Cardiac septum (tissue), 1 donor: ENCODE measurements around the gene ZNF598. TPM values are rescaled to one million over a fixed set of nuclear protein-coding genes. Genes with fewer than 3 reads are reported as not detected.

Experiments used
- DNase-seq: peaks from one replicate; pipeline ENCODE4 v3.0.0-alpha.2; 2020; ENCODE audit warnings: low spot score
- intact Hi-C: fragments of 100-400 bp; cut with DNase I; formaldehyde crosslinking; loops from one replicate; pipeline ENCODE4 v1.14.0; 2022
- long read RNA-seq: library from polyadenylated mRNA; unstranded; transcript quantifications from one replicate; pipeline ENCODE4 v2.0.0, GENCODE V29; 2021
- total RNA-seq: library from RNA; stranded (reverse); fragmentation: NEBNext Ultra II Directional; extraction: Animal tissue kit (Norgen Biotek cat#: 25700); gene quantifications from one replicate; pipeline ENCODE4 v1.2.1, GENCODE V29; 2021
- donor health status: DM: no; HTN: no; CAD: no.

Gene ZNF598
- total RNA-seq: 21.9 TPM
- long read RNA-seq, transcript ZNF598-208 (3 exons, 815 nt): major isoform, 5 of 29 reads
- long read RNA-seq, partial matches to known transcripts: 10 of 29 reads
- long read RNA-seq, other reads (novel, unspliced or antisense): 12 of 29 reads

- intact Hi-C loops: loop anchor here (5.0 kb wide), 1 partner anchor 37 kb away; the partner anchor contains the start of genes NTHL1 and TSC2
- peak; percentile 90 for DNase-seq
Measured at GRCh38 chr16:2009791-2010510, at the start of gene ZNF598. Gene ZNF598 (minus strand): TSS chr16:2009821.

GRCh38 chr16:2058872-2059271, 49.3 kb upstream of the ZNF598 start:
- intact Hi-C loops: no loop called here
- no peak for DNase-seq

DNA sequence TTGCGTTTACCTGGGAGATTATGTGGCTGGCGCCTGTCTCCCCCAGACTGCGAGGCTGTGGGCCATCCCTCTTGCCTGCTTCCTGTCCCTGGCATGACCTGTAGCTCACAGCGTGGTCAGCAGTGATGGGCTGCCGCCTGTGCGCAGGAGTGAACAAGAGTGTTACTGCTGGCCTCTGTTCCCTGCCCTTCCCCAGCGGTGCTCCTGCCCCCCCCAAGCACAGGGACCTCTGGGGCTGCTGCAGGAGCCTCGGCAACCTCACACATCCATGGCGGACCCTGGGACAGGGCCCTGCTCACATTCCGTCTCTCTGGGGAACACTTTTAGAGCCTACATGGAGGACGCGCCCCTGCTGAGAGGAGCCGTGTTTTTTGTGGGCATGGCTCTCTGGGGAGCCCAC, 48.8 kb upstream of the ZNF598 start:
- intact Hi-C loops: no loop called here
- no peak for DNase-seq

DNA sequence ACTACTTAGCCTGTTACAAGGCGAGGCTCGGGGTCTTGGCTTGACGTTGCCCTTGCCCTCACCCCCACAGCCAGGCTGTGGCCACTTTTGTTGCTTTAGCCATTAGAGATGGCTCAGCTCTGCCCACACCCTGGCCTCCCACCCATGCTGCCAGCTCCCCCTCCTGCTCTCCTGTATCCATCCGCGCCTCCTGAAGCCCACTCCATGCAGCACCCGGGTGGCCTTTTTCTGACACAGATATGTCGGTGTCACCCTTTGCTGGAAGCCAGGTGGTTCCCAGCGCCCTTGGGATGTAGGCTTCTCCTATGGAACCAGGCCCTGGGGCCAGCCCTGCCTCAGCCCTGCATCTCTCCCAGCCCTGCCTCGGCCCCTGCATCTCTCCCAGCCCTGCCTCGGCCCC, 47.8 kb upstream of the ZNF598 start:
- intact Hi-C loops: no loop called here
- no peak for DNase-seq

DNA sequence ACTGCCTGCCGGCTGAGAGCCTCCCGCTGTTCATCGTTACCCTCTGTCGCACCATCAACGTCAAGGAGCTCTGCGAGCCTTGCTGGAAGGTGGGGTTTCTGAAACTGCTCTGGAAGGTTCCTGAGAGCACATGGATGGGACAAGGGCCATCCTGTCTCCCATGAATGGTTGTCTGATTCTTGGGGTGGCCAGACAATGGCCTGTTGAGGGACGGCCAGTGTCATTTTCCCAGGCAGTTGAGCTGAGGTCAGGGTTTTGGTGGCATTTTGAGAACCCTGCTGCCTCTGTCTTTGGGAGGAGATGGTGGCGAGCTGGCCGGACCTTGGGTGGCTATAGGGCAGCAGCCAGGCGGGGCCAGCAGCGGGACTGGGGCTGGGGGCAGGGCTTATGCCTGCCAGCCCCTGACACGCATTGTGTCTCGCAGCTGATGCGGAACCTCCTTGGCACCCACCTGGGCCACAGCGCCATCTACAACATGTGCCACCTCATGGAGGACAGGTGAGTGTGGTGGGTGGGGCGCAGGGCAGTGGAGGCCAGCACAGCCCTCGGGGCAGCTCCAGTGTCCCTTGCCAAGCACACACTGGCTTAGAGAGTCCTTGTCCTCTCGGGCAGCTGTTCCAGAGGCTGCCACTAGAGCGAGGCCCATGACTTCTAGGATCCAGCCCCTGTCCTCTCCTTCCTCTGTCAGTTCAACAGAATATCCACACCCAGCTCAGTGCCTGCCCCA, 47.2 kb upstream of the ZNF598 start:
- DNase-seq: no peak
- intact Hi-C loops: no loop called here

DNA sequence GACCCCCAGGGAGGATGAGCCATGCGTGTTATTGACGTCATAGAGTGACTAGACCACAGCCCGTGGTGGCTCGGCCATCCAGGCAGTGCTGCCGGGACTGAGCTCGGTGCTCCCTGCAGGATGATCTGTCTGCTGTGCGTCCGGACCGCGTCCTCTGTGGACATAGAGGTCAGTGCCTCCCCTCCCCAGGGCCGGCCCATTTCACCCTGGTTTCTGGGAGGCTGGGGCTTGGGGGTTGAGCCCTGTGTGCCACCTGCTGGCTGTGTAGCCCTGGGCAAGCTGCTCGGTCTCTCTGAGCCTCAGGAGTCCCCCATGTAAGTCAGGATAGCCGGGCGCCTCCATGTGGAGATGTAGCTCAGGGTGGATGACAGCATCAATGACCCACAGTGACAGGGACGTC, 46.5 kb upstream of the ZNF598 start:
- DNase-seq: no peak
- intact Hi-C loops: no loop called here

- no peak for DNase-seq
- intact Hi-C loops: no loop called here
Measured at GRCh38 chr16:2054543-2055245, 45.1 kb upstream of the ZNF598 start.

- DNase-seq: no peak
- intact Hi-C loops: no loop called here
Measured at GRCh38 chr16:2053897-2054296, 44.3 kb upstream of the ZNF598 start.

DNA sequence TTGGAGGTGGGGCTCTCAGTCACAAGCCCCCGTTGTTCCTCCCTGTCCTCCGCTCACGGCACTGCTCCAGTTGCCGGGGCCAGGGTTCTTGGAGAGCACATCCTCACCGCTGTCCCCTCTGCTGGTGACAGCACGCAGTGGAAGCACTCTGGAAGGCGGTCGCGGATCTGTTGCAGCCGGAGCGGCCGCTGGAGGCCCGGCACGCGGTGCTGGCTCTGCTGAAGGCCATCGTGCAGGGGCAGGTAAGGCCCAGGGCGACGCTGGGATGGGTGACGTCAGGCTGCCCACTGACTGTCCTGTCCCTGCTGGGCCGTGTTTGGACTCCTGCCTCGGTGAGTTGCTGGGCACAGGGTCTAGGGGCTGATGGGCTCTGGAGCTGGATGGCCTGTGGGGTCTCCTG, 43.6 kb upstream of the ZNF598 start:
- no peak for DNase-seq
- intact Hi-C loops: no loop called here

DNA sequence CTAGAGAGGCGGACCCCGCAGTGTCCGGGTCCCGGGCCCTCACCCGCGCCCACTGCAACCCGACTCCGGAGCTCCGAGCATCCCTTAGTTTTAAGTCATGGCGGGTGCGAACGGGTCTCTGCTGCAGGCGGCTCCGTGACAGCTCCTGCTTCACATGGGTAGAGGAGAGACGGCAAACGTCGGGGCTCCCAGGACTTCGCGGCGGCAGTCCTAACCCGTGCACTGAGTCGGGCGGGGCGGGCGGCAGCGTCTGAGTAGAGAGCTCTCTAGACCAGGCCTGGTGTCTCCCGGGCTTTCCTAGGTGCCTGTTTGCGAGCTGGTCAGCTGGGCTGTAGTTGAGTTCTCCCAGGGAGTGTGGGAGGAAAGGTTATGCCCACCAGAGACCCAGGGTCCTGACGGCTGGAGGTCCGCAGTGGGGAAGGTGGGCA, 38.5 kb upstream of the ZNF598 start:
- no peak for DNase-seq
- intact Hi-C loops: loop anchor here (5.0 kb wide), 1 partner anchor 36 kb away; no protein-coding TSS in a partner anchor

DNA sequence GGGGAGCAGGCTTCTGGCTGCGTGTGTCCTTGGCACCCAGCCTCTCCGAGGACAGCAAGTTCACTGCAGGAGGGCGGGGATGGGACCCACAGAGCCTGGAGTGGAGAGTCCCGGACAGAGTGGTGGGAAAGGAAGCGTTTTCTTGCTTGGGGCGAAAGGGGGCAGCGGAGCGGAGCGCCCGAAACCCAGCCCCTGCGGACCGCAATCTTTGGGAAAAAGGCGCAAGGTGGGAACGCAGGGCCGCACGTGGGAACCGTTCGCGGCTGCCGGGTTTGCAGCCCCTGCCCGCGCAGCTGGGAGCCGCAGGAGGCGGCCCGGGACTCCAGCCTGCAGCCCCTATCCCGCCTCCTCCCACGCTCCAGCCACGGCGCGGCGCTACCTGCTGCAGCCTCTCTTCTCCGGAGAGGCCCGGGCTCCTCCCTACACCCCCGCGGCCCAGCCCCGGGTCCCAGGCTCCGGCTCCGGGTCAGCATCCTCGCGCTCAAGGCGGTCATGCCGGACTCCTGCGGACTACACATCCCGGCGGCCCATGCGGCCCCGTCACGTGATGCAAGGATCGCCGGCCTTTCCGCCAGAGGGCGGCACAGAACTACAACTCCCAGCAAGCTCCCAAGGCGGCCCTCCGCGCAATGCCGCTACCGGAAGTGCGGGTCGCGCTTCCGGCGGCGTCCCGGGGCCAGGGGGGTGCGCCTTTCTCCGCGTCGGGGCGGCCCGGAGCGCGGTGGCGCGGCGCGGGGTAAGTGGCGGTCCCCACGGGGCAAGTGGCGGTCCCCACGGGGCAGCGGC, 37.9 kb upstream of the ZNF598 start, which contains the start of the genes NTHL1 and TSC2:
Gene NTHL1, minus strand, starts transcription at position 505 of the 786 bp plus-strand sequence. Its CDS starts 11 bp downstream, at position 494.
Gene TSC2, plus strand, starts transcription at position 656 of the 786 bp plus-strand sequence. CDS start 631 bp downstream, outside the sequence.
- intact Hi-C loops: loop anchor here (5.0 kb wide), 1 partner anchor 35 kb away; no protein-coding TSS in a partner anchor
- peak; percentile 98 for DNase-seq

GRCh38 chr16:2046893-2047329, 37.3 kb upstream of the ZNF598 start:
- intact Hi-C loops: loop anchor here (5.0 kb wide), 1 partner anchor 35 kb away; no protein-coding TSS in a partner anchor

GRCh38 chr16:2045965-2046892, 36.6 kb upstream of the ZNF598 start:
- intact Hi-C loops: loop anchor here (2.0 to 5.0 kb wide), 2 partner anchors 17 to 34 kb away; no protein-coding TSS in a partner anchor
- DNase-seq: no peak

More at GRCh38 chr16:2046893-2047329, 37.3 kb upstream of the ZNF598 start:
- DNase-seq: no peak

- no peak for DNase-seq
- intact Hi-C loops: loop anchor here (2.0 kb wide), 1 partner anchor 16 kb away; no protein-coding TSS in a partner anchor
Measured at GRCh38 chr16:2044541-2044940, 34.9 kb upstream of the ZNF598 start.

- intact Hi-C loops: loop anchor here (2.0 kb wide), 1 partner anchor 15 kb away; no protein-coding TSS in a partner anchor
Measured at GRCh38 chr16:2043667-2044451, 34.2 kb upstream of the ZNF598 start.

GRCh38 chr16:2042986-2043666, 33.5 kb upstream of the ZNF598 start:
- intact Hi-C loops: no loop called here

More at GRCh38 chr16:2043667-2044451, 34.2 kb upstream of the ZNF598 start:
- DNase-seq: no peak

More at GRCh38 chr16:2042986-2043666, 33.5 kb upstream of the ZNF598 start:
- DNase-seq: no peak
